Retinal pigment epithelial cell (primary cell): ENCODE measurements around the gene UPK1A.

Experiments
- DNase-seq: peaks from one replicate; pipeline ENCODE4 v3.0.0-alpha.2; 2010; ENCODE audit warnings: low read depth
- H3K4me3 ChIP-seq: 2 replicates; pipeline ENCODE4 v1.5.1; 2011; ENCODE audit warnings: mild to moderate bottlenecking, low read length, control low read depth, moderate library complexity
- TF ChIP-seq, protein P1 (sequence below): conservative IDR thresholded peaks from 2 replicates; pipeline ENCODE4 v1.5.1; 2011; ENCODE audit warnings: low read depth, low read length, control low read depth, inconsistent platforms

Gene UPK1A

DNA sequence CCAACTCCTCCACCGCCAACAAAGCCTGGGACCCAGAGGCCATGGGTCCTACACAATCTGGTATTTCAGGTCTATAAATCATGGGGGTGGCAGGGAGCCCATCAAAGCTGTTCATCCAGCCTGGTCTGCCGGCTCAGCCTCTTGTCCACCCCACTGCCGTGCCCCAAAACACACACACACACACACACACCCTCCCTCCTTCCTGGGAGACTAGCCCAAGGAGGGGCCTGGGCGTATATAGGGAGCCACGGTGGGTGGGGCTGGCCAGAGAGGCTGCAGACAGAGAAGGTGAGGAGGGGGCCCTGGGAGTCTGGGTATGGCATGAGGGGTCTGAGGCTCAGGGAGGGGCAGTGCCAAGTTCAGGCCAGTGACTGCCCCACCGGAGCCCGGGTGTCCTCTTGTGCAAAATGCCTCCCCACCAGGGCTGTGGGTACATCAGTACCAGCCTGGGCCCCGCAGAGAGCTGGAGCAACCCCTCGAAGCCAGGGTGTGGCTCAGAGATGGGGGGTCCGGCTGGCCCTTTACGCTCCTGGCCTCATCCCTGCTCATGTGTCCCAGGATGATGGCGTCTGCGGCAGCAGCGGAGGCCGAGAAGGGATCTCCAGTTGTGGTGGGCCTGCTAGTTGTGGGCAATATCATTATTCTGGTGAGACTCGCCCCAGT, at the start of gene UPK1A:
Gene UPK1A (plus strand): TSS at position 267 of the 663 bp plus-strand sequence. CDS start 296 bp downstream, at position 563.
- H3K4me3 ChIP-seq = no peak within 1 kb of the TSS
- no peak for DNase-seq
- TF ChIP-seq, protein P1, sequence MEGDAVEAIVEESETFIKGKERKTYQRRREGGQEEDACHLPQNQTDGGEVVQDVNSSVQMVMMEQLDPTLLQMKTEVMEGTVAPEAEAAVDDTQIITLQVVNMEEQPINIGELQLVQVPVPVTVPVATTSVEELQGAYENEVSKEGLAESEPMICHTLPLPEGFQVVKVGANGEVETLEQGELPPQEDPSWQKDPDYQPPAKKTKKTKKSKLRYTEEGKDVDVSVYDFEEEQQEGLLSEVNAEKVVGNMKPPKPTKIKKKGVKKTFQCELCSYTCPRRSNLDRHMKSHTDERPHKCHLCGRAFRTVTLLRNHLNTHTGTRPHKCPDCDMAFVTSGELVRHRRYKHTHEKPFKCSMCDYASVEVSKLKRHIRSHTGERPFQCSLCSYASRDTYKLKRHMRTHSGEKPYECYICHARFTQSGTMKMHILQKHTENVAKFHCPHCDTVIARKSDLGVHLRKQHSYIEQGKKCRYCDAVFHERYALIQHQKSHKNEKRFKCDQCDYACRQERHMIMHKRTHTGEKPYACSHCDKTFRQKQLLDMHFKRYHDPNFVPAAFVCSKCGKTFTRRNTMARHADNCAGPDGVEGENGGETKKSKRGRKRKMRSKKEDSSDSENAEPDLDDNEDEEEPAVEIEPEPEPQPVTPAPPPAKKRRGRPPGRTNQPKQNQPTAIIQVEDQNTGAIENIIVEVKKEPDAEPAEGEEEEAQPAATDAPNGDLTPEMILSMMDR = no peak

DNA sequence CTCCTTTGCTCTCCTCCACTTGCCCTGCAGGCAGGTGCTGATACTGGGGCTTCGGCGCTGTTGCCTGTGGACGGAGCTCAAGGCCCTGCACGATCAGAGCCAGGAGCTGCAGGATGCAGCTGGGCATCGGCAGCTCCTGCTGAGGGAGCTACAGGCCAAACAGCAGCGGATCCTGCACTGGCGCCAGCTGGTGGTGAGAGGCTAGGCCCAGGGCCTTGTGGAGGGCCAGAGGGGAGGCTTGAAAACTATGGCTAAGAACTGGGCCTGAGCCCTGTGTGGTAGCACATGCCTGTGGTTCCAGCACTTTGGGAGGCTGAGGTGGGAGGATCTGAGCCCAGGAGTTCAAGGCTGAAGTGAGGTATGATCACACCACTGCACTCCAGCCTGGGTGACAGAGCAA, 47.5 kb upstream of the UPK1A start:
- TF ChIP-seq, protein P1 = no peak
- no peak for DNase-seq
- H3K4me3 ChIP-seq = no peak overlapping the region

DNA sequence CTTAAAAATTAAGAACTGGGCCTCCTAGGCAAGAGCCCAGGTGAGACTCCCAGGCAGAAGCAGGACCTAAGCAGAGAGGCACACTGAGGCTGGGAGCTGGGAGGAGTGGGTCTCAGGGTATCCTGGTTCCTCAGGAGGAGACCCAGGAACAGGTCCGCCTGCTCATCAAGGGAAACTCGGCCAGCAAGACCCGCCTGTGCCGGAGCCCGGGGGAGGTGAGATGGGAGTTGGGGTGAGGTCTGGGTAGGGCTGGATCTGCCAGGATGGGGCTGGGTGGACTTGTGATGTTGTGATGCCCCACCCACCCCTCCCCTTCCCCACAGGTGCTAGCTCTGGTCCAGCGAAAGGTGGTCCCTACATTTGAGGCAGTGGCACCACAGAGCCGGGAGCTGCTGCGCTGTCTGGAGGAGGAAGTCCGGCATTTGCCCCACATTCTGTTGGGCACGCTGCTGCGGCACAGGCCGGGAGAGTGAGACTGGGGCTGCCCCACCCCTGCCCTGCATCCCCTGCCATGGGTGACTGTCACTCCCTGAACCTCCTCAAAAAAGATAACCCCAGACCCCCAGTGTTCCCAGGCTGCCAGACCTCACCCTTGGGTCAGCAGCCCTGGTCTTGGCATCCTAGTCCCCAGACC, 46.9 kb upstream of the UPK1A start:
- TF ChIP-seq, protein P1 = no peak
- no peak for DNase-seq
- no peak overlapping the region for H3K4me3 ChIP-seq

DNA sequence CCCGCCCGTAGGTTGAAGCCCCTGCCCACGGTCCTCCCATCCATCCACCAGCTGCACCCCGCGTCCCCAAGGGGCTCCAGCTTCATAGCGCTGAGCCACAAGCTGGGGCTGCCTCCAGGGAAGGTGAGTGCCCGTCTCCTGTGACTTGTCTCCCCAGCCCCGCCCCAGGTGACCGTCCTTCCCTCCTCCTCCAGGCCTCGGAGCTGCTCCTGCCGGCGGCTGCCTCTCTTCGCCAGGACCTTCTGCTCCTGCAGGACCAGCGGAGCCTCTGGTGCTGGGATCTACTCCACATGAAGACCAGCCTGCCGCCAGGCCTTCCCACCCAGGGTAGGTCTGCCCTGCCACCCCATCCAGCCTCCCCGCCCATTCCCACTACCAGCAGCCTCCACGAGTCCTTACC, 46.3 kb upstream of the UPK1A start:
- H3K4me3 ChIP-seq = no peak overlapping the region
- TF ChIP-seq, protein P1 = no peak
- no peak for DNase-seq

DNA sequence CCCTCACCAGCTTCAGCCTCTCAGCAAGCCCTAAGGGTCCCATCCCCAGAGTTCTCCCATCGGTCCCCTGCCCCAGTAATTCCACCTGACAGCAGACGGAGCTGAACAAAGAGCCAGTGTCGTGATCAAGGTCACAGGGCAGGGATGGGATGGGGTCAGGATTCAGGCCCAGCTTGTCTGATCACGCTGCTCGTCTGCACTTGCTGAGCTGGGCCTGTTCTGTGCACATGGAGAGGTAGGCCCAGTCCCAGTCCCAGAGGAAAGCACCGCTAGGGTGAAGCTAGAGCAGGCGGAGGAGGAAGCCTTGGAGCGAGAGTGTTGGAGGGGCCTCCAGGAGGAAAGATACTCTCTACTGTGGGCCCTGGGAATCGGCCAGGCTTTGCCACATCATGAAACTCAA, 44.6 kb upstream of the UPK1A start:
- no peak overlapping the region for H3K4me3 ChIP-seq
- no peak for DNase-seq
- TF ChIP-seq, protein P1 = no peak

DNA sequence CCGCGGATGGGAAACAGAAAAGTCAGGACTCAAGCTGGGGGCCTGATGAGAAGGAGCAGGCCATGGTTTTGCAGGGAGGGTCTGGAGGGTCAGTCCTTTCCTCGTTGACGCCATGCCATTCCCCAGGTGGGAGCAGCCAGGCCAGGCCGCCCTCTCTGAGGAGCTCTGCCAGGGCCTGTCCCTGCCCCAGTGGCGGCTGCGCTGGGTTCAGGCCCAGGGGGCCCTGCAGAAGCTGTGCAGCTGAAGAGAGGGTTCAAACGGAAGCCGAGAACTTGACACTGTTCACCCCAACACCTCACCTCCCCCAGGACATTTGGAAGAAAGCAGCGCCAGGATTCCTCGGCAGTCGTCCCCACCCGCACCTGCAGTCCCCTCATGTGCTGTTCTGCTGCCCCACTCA, 43.6 kb upstream of the UPK1A start:
- TF ChIP-seq, protein P1 = no peak
- no peak overlapping the region for H3K4me3 ChIP-seq
- DNase-seq = no peak
